ENCODE results near the gene ACO2.
A peak's percentile ranks its signal among the peaks of the same experiment; 100 is the strongest.

Gene ACO2

GRCh38 chr22:41498303-41498835 is 29.5 kb downstream of the ACO2 start:
- H3K4me1 Mint-ChIP-seq: no peaks in the 10 kb centered on the region
- H3K4me3 Mint-ChIP-seq: no peak overlapping the region
- TF ChIP-seq, protein P1, sequence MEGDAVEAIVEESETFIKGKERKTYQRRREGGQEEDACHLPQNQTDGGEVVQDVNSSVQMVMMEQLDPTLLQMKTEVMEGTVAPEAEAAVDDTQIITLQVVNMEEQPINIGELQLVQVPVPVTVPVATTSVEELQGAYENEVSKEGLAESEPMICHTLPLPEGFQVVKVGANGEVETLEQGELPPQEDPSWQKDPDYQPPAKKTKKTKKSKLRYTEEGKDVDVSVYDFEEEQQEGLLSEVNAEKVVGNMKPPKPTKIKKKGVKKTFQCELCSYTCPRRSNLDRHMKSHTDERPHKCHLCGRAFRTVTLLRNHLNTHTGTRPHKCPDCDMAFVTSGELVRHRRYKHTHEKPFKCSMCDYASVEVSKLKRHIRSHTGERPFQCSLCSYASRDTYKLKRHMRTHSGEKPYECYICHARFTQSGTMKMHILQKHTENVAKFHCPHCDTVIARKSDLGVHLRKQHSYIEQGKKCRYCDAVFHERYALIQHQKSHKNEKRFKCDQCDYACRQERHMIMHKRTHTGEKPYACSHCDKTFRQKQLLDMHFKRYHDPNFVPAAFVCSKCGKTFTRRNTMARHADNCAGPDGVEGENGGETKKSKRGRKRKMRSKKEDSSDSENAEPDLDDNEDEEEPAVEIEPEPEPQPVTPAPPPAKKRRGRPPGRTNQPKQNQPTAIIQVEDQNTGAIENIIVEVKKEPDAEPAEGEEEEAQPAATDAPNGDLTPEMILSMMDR (IDR thresholded peaks at IDR 0.05; ENCODE audit: unreplicated experiment in 3 of 3): no peak
- H3K9me3 Mint-ChIP-seq: no peaks in the 10 kb centered on the region
- H3K36me3 Mint-ChIP-seq (ENCODE audit: low read depth): peaks cover 24% of the 10 kb centered on the region
- H3K27me3 Mint-ChIP-seq (ENCODE audit: low read depth): no peaks in the 10 kb centered on the region
- H3K27ac Mint-ChIP-seq: no peak overlapping the region

DNA sequence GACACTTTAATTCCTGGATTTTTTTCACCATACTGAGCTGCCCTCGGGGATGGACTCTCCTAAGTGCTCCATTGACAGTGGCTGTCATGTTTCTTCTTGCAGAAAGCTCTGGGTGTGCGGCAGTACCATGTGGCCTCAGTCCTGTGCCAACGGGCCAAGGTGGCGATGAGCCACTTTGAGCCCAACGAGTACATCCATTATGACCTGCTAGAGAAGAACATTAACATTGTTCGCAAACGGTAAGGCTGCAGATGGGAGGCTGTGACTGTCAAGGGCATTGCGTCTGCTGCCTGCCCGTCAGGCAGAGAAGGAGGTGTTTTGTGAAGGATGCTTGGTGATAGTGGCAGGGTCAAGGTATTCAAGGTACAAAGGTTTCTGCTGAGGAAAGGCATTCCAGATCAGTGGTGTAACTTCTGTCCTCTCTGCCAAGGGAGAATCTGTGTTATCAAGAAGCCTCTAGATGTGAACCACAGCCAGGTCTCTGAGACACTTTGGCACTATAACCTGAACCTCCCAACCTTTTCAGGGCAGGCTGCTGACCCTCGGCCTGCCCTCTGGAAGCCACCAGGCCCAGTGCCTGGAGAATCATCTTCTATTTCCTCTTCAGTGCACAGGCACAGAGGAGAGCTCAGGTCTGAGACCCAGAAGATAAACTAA is 30.8 kb downstream of the ACO2 start:
- H3K36me3 Mint-ChIP-seq (ENCODE audit: low read depth): peaks cover 27% of the 10 kb centered on the region
- no peaks in the 10 kb centered on the region for H3K4me1 Mint-ChIP-seq
- TF ChIP-seq, protein P1 (IDR thresholded peaks at IDR 0.05; ENCODE audit: unreplicated experiment in 3 of 3): no peak
- H3K4me3 Mint-ChIP-seq: no peak overlapping the region
- no peaks in the 10 kb centered on the region for H3K9me3 Mint-ChIP-seq
- no peaks in the 10 kb centered on the region for H3K27me3 Mint-ChIP-seq (ENCODE audit: low read depth)
- H3K27ac Mint-ChIP-seq: peak overlapping the region in 1 of 3 experiments; percentile 24

- Mint-ChIP-seq H3K9me3 (no peaks in the 10 kb centered on the region), H3K36me3 (ENCODE audit: low read depth) (peaks cover 27% of the 10 kb centered on the region), H3K4me3 (no peak overlapping the region), H3K27ac (no peak overlapping the region), H3K27me3 (ENCODE audit: low read depth) (no peaks in the 10 kb centered on the region), H3K4me1 (no peaks in the 10 kb centered on the region)
- TF ChIP-seq, protein P1 (IDR thresholded peaks at IDR 0.05; ENCODE audit: unreplicated experiment in 3 of 3): no peak
Measured at GRCh38 chr22:41500303-41500702, 31.4 kb downstream of the ACO2 start.

GRCh38 chr22:41501209-41501608 is 32.3 kb downstream of the ACO2 start:
- H3K4me1 Mint-ChIP-seq: no peaks in the 10 kb centered on the region
- no peak overlapping the region for H3K27ac Mint-ChIP-seq
- H3K9me3 Mint-ChIP-seq: no peaks in the 10 kb centered on the region
- H3K4me3 Mint-ChIP-seq: no peak overlapping the region
- peaks cover 27% of the 10 kb centered on the region for H3K36me3 Mint-ChIP-seq (ENCODE audit: low read depth)
- TF ChIP-seq, protein P1 (IDR thresholded peaks at IDR 0.05; ENCODE audit: unreplicated experiment in 3 of 3): no peak
- no peaks in the 10 kb centered on the region for H3K27me3 Mint-ChIP-seq (ENCODE audit: low read depth)

GRCh38 chr22:41504397-41504796 is 35.5 kb downstream of the ACO2 start:
- Mint-ChIP-seq H3K9me3 (no peaks in the 10 kb centered on the region), H3K36me3 (ENCODE audit: low read depth) (peaks cover 43% of the 10 kb centered on the region), H3K27me3 (ENCODE audit: low read depth) (peaks cover under 1% of the 10 kb centered on the region), H3K4me3 (no peak overlapping the region), H3K4me1 (peaks cover 10% of the 10 kb centered on the region), H3K27ac (no peak overlapping the region)
- TF ChIP-seq, protein P1 (IDR thresholded peaks at IDR 0.05; ENCODE audit: unreplicated experiment in 3 of 3): no peak

DNA sequence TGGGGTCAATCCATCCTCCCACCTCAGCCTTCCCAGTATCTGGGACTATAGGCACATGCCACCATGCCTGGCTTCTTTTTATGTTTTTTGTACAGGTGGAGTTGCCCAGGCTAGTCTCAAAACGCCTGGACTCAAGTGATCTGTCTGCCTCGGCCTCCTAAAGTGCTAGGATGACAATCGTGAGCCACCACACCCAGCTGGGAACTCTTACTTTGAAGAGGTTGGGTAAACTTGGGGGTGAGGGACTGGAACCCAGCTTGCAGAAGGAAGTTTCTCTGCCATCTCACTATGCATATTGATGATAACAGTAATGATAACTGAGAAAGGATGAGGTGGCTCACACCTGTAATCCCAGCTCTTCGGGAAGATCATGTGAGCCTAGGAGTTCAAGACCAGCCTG is 35.9 kb downstream of the ACO2 start:
- H3K4me1 Mint-ChIP-seq: peaks cover 13% of the 10 kb centered on the region

More for the DNA sequence above, 35.9 kb downstream of the ACO2 start:
- TF ChIP-seq, protein P1 (IDR thresholded peaks at IDR 0.05; ENCODE audit: unreplicated experiment in 3 of 3): no peak
- no peaks in the 10 kb centered on the region for H3K9me3 Mint-ChIP-seq
- H3K27me3 Mint-ChIP-seq (ENCODE audit: low read depth): peaks cover 3% of the 10 kb centered on the region
- peaks cover 41% of the 10 kb centered on the region for H3K36me3 Mint-ChIP-seq (ENCODE audit: low read depth)
- no peak overlapping the region for H3K27ac Mint-ChIP-seq
- H3K4me3 Mint-ChIP-seq: no peak overlapping the region

Data from nephron (organoid).